ENCODE results near the gene CRY1. TPM values are rescaled to one million over a fixed set of nuclear protein-coding genes. Genes with fewer than 3 reads are reported as not detected.

CRY1 gene
- total and polyA plus RNA-seq, 2 experiments from 2014 or later = 23.3 to 55.1 TPM

- no peaks in the 10 kb centered on the region for H3K9me3 ChIP-seq (ENCODE audit: low read depth)
- no peaks in the 10 kb centered on the region for H3K36me3 ChIP-seq
- no peak for DNase-seq (ENCODE audit: low read depth in 1 of 2, low spot score in 1 of 2)
- TF ChIP-seq CTCF (IDR thresholded peaks at IDR 0.05; ENCODE audit: low read depth, low read length) = no peak
- H3K4me3 ChIP-seq = no peak overlapping the region
- H3K4me1 ChIP-seq (ENCODE audit: low read depth) = no peaks in the 10 kb centered on the region
- H3K27me3 ChIP-seq = no peaks in the 10 kb centered on the region
- no peak overlapping the region for H3K27ac ChIP-seq
Measured at GRCh38 chr12:107042801-107043200, 50.5 kb downstream of the CRY1 start.

- DNase-seq (ENCODE audit: low read depth in 1 of 2, low spot score in 1 of 2) = no peak
- H3K4me3 ChIP-seq = no peak overlapping the region
Measured at GRCh38 chr12:107035733-107036132, 57.6 kb downstream of the CRY1 start.

GRCh38 chr12:107033758-107034739 is 59.3 kb downstream of the CRY1 start:
- Histone ChIP-seq H3K4me1 (ENCODE audit: low read depth) (peaks cover 25% of the 10 kb centered on the region), H3K9me3 (ENCODE audit: low read depth) (no peaks in the 10 kb centered on the region), H3K27me3 (no peaks in the 10 kb centered on the region), H3K4me3 (no peak overlapping the region), H3K27ac (no peak overlapping the region), H3K36me3 (no peaks in the 10 kb centered on the region)
- TF ChIP-seq CTCF (IDR thresholded peaks at IDR 0.05; ENCODE audit: low read depth, low read length) = no peak
- peak in 1 of 2 donors; percentile 4 for DNase-seq (ENCODE audit: low read depth in 1 of 2, low spot score in 1 of 2)

More at GRCh38 chr12:107035733-107036132, 57.6 kb downstream of the CRY1 start:
- no peaks in the 10 kb centered on the region for H3K27me3 ChIP-seq
- no peak for TF ChIP-seq CTCF (IDR thresholded peaks at IDR 0.05; ENCODE audit: low read depth, low read length)
- no peaks in the 10 kb centered on the region for H3K36me3 ChIP-seq
- no peaks in the 10 kb centered on the region for H3K9me3 ChIP-seq (ENCODE audit: low read depth)
- peaks cover 15% of the 10 kb centered on the region for H3K4me1 ChIP-seq (ENCODE audit: low read depth)
- no peak overlapping the region for H3K27ac ChIP-seq

GRCh38 chr12:107032266-107032665 is 61.1 kb downstream of the CRY1 start:
- Histone ChIP-seq H3K36me3 (no peaks in the 10 kb centered on the region), H3K27ac (no peak overlapping the region), H3K4me3 (no peak overlapping the region), H3K9me3 (ENCODE audit: low read depth) (no peaks in the 10 kb centered on the region), H3K4me1 (ENCODE audit: low read depth) (peaks cover 35% of the 10 kb centered on the region), H3K27me3 (no peaks in the 10 kb centered on the region)
- no peak for TF ChIP-seq CTCF (IDR thresholded peaks at IDR 0.05; ENCODE audit: low read depth, low read length)
- no peak for DNase-seq (ENCODE audit: low read depth in 1 of 2, low spot score in 1 of 2)

- peak overlapping the region; percentile 80 for H3K27ac ChIP-seq
- H3K4me1 ChIP-seq (ENCODE audit: low read depth) = peaks cover 36% of the 10 kb centered on the region
- H3K4me3 ChIP-seq = no peak overlapping the region
- peak in 1 of 2 donors; percentile 34 for DNase-seq (ENCODE audit: low read depth in 1 of 2, low spot score in 1 of 2)
- no peaks in the 10 kb centered on the region for H3K9me3 ChIP-seq (ENCODE audit: low read depth)
- no peaks in the 10 kb centered on the region for H3K27me3 ChIP-seq
- TF ChIP-seq CTCF (IDR thresholded peaks at IDR 0.05; ENCODE audit: low read depth, low read length) = no peak
- H3K36me3 ChIP-seq = no peaks in the 10 kb centered on the region
Measured at GRCh38 chr12:107031061-107031460, 62.3 kb downstream of the CRY1 start.
